OCI-LY1 (cell line): ENCODE data around the gene FAM20C.

Experiments used
- EZH2 ChIP-seq: fragments of 200-600 bp; sonication (generic), shearing (Covaris generic); IDR thresholded peaks from 2 replicates; pipeline ENCODE4 v1.8.0; 2017; ENCODE audit warnings: borderline replicate concordance, mixed run types, mild to moderate bottlenecking, antibody characterized with exemption, low read length, moderate library complexity, mixed read lengths
- TF ChIP-seq, protein P1 (sequence below): fragments of 200-600 bp; sonication (generic), shearing (Covaris generic); IDR thresholded peaks from 2 replicates; pipeline ENCODE4 v1.5.1; 2017; ENCODE audit warnings: mild to moderate bottlenecking, antibody characterized with exemption, low read length, moderate library complexity, mixed read lengths

DNA sequence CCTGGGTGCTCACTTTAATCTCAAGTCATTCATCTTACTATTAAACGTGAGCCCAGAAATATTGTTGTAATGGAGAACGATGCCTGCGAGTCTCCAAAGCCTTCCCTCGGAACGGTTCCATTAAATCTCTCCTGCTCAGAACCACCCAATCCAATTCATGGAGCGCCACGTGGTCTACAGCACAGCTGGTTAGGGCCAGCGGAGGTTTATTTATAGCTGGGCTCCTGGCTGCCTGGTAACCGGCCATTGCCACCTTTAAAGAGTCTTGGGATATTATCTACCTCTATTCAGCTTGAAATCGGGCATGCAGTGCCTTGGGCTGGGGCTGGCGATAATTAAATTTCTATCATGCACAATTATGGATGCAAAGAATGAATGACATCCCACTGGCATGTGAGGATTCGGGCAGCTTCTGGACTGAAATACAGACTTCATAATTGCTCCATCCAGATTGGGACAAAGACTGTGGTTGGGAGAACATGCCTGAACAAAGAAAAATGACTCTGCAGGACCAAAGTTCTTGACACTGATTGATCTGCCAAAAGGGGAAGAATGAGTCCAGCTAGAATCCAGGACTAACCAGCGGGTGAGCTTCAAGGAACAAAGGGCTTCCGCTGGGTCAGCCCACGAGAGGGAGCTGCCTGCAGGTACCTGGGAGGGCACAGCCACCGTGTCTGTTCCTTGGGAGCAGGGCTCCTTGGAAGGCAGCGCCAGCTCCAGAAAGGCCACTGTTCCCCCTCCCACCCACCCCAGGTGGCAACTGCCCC, 7.3 kb downstream of the FAM20C start:
- TF ChIP-seq, protein P1, sequence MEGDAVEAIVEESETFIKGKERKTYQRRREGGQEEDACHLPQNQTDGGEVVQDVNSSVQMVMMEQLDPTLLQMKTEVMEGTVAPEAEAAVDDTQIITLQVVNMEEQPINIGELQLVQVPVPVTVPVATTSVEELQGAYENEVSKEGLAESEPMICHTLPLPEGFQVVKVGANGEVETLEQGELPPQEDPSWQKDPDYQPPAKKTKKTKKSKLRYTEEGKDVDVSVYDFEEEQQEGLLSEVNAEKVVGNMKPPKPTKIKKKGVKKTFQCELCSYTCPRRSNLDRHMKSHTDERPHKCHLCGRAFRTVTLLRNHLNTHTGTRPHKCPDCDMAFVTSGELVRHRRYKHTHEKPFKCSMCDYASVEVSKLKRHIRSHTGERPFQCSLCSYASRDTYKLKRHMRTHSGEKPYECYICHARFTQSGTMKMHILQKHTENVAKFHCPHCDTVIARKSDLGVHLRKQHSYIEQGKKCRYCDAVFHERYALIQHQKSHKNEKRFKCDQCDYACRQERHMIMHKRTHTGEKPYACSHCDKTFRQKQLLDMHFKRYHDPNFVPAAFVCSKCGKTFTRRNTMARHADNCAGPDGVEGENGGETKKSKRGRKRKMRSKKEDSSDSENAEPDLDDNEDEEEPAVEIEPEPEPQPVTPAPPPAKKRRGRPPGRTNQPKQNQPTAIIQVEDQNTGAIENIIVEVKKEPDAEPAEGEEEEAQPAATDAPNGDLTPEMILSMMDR: no peak
- TF ChIP-seq EZH2: no peak
